Measurements from ENCODE around the gene ARID3B.
"Not testable (repeated sequence)": the region's sequence is repeated elsewhere in the genome, so short reads cannot be mapped to it uniquely, and the experiment has no call there.

Gene ARID3B

GRCh38 chr15:74573987-74574386, 33.0 kb downstream of the ARID3B start:
- no peak for DNase-seq

GRCh38 chr15:74578496-74578994, 37.5 kb downstream of the ARID3B start:
- DNase-seq: no peak

- DNase-seq: no peak
Observed at GRCh38 chr15:74579001-74579400, 38.0 kb downstream of the ARID3B start.

- no peak for DNase-seq
Observed at GRCh38 chr15:74580538-74581350, 39.7 kb downstream of the ARID3B start.

- DNase-seq: no peak
Observed at GRCh38 chr15:74584204-74584603, 43.2 kb downstream of the ARID3B start.

- peak; percentile 33 to 37 for DNase-seq
Observed at GRCh38 chr15:74584779-74585178, 43.8 kb downstream of the ARID3B start.

GRCh38 chr15:74585191-74585590, 44.2 kb downstream of the ARID3B start:
- no peak for DNase-seq

GRCh38 chr15:74585857-74586256, 44.8 kb downstream of the ARID3B start:
- DNase-seq: no peak

- DNase-seq: no peak
Observed at GRCh38 chr15:74589826-74590225, 48.8 kb downstream of the ARID3B start.

- no peak for DNase-seq
Observed at GRCh38 chr15:74592222-74592621, 51.2 kb downstream of the ARID3B start.

- DNase-seq: no peak
Observed at GRCh38 chr15:74593122-74593521, 52.1 kb downstream of the ARID3B start.

- DNase-seq: no peak
Observed at GRCh38 chr15:74594455-74594854, 53.4 kb downstream of the ARID3B start.

GRCh38 chr15:74595271-74595670, 54.3 kb downstream of the ARID3B start:
- no peak for DNase-seq

GRCh38 chr15:74596736-74597135, 55.7 kb downstream of the ARID3B start:
- not testable (repeated sequence) for DNase-seq

- DNase-seq: not testable (repeated sequence)
Observed at GRCh38 chr15:74597146-74597705, 56.2 kb downstream of the ARID3B start.

GRCh38 chr15:74598126-74598842, 57.3 kb downstream of the ARID3B start:
- peak; percentile 88 to 96 for DNase-seq

- DNase-seq: no peak
Observed at GRCh38 chr15:74599156-74599555, 58.1 kb downstream of the ARID3B start.

GRCh38 chr15:74603026-74603788, 62.2 kb downstream of the ARID3B start:
- no peak for DNase-seq

- no peak for DNase-seq
Observed at GRCh38 chr15:74603789-74604705, 63.0 kb downstream of the ARID3B start.

GRCh38 chr15:74604983-74605794, 64.2 kb downstream of the ARID3B start:
- no peak for DNase-seq

GRCh38 chr15:74605795-74606150, 64.8 kb downstream of the ARID3B start:
- DNase-seq: no peak
